Measurements from ENCODE around the gene ENG. TPM values are rescaled to one million over a fixed set of nuclear protein-coding genes. Genes with fewer than 3 reads are reported as not detected.

Gene ENG
- total and polyA plus RNA-seq, 8 donors = 9.7 to 42.4 (median 20.5) TPM

DNA sequence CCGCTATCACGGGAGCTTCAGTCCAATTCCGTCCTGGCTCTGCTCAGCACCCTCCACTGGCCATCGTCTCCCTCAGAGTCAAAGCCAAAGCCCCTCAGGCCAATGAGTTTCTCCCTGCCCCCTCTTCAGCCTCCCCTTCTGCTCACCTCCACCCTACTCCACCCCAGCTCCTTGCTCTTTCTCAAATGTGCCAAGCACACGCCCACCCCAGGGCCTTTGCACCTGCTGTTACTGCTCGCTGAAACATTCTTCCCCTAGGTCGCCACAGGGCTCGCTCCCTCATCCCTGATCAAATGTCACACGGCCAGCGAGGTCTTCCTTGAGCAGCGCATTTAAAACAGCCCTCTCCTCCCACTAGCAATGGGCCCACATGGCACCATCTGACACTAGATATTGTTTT lies 6.3 kb upstream of the ENG start:
- 91 to 94% methylated on average over 11 of the region's 11 CpGs for WGBS, 2 donors
- no peaks in the 10 kb centered on the region for H3K9me3 ChIP-seq
- TF ChIP-seq, protein P1, sequence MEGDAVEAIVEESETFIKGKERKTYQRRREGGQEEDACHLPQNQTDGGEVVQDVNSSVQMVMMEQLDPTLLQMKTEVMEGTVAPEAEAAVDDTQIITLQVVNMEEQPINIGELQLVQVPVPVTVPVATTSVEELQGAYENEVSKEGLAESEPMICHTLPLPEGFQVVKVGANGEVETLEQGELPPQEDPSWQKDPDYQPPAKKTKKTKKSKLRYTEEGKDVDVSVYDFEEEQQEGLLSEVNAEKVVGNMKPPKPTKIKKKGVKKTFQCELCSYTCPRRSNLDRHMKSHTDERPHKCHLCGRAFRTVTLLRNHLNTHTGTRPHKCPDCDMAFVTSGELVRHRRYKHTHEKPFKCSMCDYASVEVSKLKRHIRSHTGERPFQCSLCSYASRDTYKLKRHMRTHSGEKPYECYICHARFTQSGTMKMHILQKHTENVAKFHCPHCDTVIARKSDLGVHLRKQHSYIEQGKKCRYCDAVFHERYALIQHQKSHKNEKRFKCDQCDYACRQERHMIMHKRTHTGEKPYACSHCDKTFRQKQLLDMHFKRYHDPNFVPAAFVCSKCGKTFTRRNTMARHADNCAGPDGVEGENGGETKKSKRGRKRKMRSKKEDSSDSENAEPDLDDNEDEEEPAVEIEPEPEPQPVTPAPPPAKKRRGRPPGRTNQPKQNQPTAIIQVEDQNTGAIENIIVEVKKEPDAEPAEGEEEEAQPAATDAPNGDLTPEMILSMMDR (IDR thresholded peaks at IDR 0.05) = no peak
- FAIRE-seq (no peak), DNase-seq (no peak), ATAC-seq (no peak)
- H3K27me3 ChIP-seq = no peaks in the 10 kb centered on the region
- intact Hi-C loops (cut with DNase I) = loop anchor here in 1 of 3 donors (10.0 kb wide), 1 partner anchor 266 kb away; no protein-coding TSS in a partner anchor
- H3K4me1 ChIP-seq = peaks cover 0 to 10% (median 0%) of the 10 kb centered on the region in 3 donors
- no peak overlapping the region for H3K4me3 ChIP-seq
- no peak overlapping the region for H3K27ac ChIP-seq
- H3K36me3 ChIP-seq = no peaks in the 10 kb centered on the region

DNA sequence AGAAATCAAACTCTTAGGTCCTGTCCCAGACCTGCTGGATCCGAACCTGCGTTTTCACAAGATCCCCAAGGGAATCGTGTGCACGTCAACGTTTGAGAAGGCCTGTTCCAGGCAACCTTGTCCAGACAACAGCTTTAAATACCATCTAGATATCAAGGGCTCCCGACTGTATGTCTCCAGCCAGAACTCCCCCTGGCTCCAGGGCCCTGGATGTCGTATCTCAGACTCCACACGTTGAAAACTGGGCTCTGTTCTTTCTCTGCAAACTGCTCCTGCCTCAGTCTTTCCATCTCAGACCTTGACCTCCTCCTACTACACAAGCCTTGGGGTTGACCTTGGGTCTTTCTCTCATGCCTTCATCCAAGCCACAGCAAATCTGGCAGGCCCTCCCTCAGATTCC lies 5.8 kb upstream of the ENG start:
- FAIRE-seq = no peak
- 70 to 79% methylated on average over 8 of the region's 8 CpGs for WGBS, 2 donors
- peak in 1 of 4 donors; percentile 9 for ATAC-seq
- intact Hi-C loops (cut with DNase I) = loop anchor here in 1 of 3 donors (10.0 kb wide), 1 partner anchor 265 kb away; no protein-coding TSS in a partner anchor
- Histone ChIP-seq H3K4me1 (peaks cover 0 to 10% (median 0%) of the 10 kb centered on the region in 3 donors), H3K27me3 (no peaks in the 10 kb centered on the region), H3K4me3 (no peak overlapping the region), H3K9me3 (no peaks in the 10 kb centered on the region), H3K27ac (no peak overlapping the region), H3K36me3 (no peaks in the 10 kb centered on the region)
- no peak for DNase-seq
- TF ChIP-seq, protein P1 (IDR thresholded peaks at IDR 0.05) = no peak

DNA sequence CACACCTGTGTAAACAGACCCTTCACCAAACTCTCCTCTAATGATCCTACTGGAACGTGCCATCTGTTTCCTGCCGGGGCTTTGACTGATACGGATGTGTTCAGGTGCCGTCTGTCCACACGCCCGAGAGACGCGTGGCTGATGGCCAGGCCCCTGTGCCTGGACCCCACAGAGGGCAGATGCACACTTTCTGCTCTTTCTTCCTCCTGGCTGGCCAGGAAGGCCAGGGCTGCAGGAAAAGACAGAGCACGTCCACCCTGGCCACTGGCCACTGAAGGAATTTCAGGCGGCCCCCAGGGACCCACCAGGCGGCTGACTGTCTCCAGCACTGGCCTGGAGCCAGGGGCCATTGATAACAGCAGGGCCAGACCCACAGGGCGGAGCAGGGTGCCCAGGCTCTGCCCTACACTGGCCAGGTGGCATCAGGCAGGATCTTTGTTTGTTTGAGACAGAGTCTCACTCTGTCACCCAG lies 3.6 kb upstream of the ENG start:
- Histone ChIP-seq H3K27ac (peak overlapping the region; percentile 29 to 52 (median 40)), H3K27me3 (no peaks in the 10 kb centered on the region), H3K9me3 (no peaks in the 10 kb centered on the region), H3K4me1 (peaks cover 0 to 10% (median 0%) of the 10 kb centered on the region in 3 donors), H3K36me3 (no peaks in the 10 kb centered on the region), H3K4me3 (no peak overlapping the region)
- FAIRE-seq (no peak), DNase-seq (peak in 4 of 6 donors; percentile 17 to 70 (median 48)), ATAC-seq (peak; percentile 17 to 68 (median 52))
- intact Hi-C loops (cut with DNase I) = no loop called here
- TF ChIP-seq, protein P1 (IDR thresholded peaks at IDR 0.05) = no peak
- 9 to 17% methylated on average over 12 of the region's 12 CpGs for WGBS, 2 donors

DNA sequence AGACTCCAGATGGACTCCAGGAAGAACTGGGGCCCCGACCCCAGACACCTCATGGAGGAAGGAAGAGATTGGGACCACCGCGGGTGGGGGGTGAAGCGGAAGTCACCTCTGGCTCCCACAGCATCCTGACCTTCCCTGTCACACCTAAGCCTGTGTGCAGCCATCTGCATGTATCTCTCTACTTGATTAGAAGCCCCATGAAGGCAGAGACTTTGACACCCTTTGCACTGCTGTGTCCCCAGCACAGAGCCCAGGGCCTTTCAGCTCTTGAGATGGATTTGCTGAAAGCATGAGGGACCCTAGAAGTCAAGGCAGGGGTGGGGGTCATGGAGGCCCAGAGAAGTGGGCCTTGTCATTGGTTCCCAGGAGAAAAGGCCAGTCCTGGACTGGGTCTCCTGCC lies 2.8 kb upstream of the ENG start:
- TF ChIP-seq, protein P1 (IDR thresholded peaks at IDR 0.05) = no peak
- intact Hi-C loops (cut with DNase I) = no loop called here
- H3K9me3 ChIP-seq = no peaks in the 10 kb centered on the region
- peak in 1 of 6 donors; percentile 13 for DNase-seq
- no peak for FAIRE-seq
- no peak overlapping the region for H3K4me3 ChIP-seq
- no peaks in the 10 kb centered on the region for H3K27me3 ChIP-seq
- H3K36me3 ChIP-seq = no peaks in the 10 kb centered on the region
- H3K27ac ChIP-seq = peak overlapping the region in 1 of 4 donors; percentile 29
- 44 to 77% methylated on average over 4 of the region's 4 CpGs for WGBS, 2 donors
- ATAC-seq = no peak
- H3K4me1 ChIP-seq = peaks cover 0 to 10% (median 0%) of the 10 kb centered on the region in 3 donors

DNA sequence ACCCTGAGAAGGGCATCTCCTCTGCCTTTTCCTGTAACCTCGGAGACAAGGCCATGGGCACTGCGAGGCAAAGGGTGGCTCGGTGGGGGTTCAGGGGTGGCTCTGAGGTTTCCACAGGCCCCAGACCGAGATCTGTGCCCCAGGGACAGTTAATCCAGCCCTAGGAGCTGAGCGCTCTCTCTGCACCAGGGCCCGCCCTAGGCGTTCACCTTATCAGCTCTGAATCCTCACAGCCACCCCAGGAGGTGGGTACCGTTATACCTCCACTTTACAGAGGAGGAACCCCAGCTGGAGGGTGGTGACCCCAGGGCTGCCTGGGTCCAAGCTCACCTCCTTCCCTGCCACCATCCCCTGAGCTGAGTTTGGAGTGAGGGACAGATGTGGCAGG lies 2.3 kb upstream of the ENG start:
- intact Hi-C loops (cut with DNase I) = no loop called here
- Histone ChIP-seq H3K27me3 (no peaks in the 10 kb centered on the region), H3K9me3 (no peaks in the 10 kb centered on the region), H3K4me1 (peaks cover 0 to 10% (median 0%) of the 10 kb centered on the region in 3 donors), H3K36me3 (no peaks in the 10 kb centered on the region), H3K4me3 (no peak overlapping the region), H3K27ac (no peak overlapping the region)
- TF ChIP-seq, protein P1 (IDR thresholded peaks at IDR 0.05) = no peak
- WGBS, 2 donors = 84 to 86% methylated on average over 8 of the region's 8 CpGs
- FAIRE-seq = no peak
- no peak for DNase-seq
- no peak for ATAC-seq

All from pancreas (tissue), 10 donors.